Neural cell (in vitro differentiated cells): ENCODE data around the gene UBAC2. TPM values are rescaled to one million over a fixed set of nuclear protein-coding genes. Genes with fewer than 3 reads are reported as not detected.
A peak's percentile ranks its signal among the peaks of the same experiment; 100 is the strongest.

ENCODE experiments used
- H2AFZ ChIP-seq: fragments of 200-600, 300-800 bp; sonication (generic), shearing (Covaris generic); 2 replicates; pipeline ENCODE4 v1.6.0; 2014; ENCODE audit warnings: low read depth, mild to moderate bottlenecking, antibody characterized with exemption, low read length, moderate library complexity
- H3F3A ChIP-seq: fragments of 200-600 bp; shearing (Covaris generic); 2 replicates; pipeline ENCODE4 v1.6.1; 2016; ENCODE audit warnings: mild to moderate bottlenecking, moderate library complexity, mixed read lengths, antibody characterized with exemption, low read length; ENCODE audit not compliant: insufficient read depth, poor library complexity, severe bottlenecking
- H3K27ac ChIP-seq: fragments of 200-600, 300-800 bp; sonication (generic), shearing (Covaris generic); 2 replicates; pipeline ENCODE4 v1.5.1; 2014; ENCODE audit warnings: mild to moderate bottlenecking, low read length, moderate library complexity
- H3K27me3 ChIP-seq: fragments of 300-800, 200-600 bp; sonication (generic), shearing (Covaris generic); 2 replicates; pipeline ENCODE4 v1.6.0; 2014; ENCODE audit warnings: mild to moderate bottlenecking, low read depth, low read length, moderate library complexity; ENCODE audit not compliant: insufficient read depth
- H3K36me3 ChIP-seq: fragments of 300-800, 200-600 bp; sonication (generic), shearing (Covaris generic); 2 replicates; pipeline ENCODE4 v1.5.1; 2014; ENCODE audit warnings: mild to moderate bottlenecking, antibody characterized with exemption, low read length, moderate library complexity; ENCODE audit not compliant: insufficient read depth
- H3K4me2 ChIP-seq: fragments of 300-800, 200-600 bp; sonication (generic), shearing (Covaris generic); 2 replicates; pipeline ENCODE4 v1.6.0; 2014; ENCODE audit warnings: mild to moderate bottlenecking, low read length
- H3K4me3 ChIP-seq: fragments of 300-800, 200-600 bp; sonication (generic), shearing (Covaris generic); 2 replicates; pipeline ENCODE4 v1.5.1; 2014; ENCODE audit warnings: mild to moderate bottlenecking, low read length, moderate library complexity
- H3K79me2 ChIP-seq: fragments of 200-600 bp; shearing (Covaris generic); replicated peaks from 2 replicates; pipeline ENCODE4 v1.6.0; 2014; ENCODE audit warnings: mild to moderate bottlenecking, low read length, moderate library complexity; ENCODE audit not compliant: insufficient read depth
- H3K9ac ChIP-seq: fragments of 300-800, 200-600 bp; sonication (generic), shearing (Covaris generic); 2 replicates; pipeline ENCODE4 v1.6.1; 2016; ENCODE audit warnings: mild to moderate bottlenecking, low read length, mixed read lengths
- H3K9me2 ChIP-seq: fragments of 200-600 bp; shearing (Covaris generic); 2 replicates; pipeline ENCODE4 v1.6.1; 2016; ENCODE audit warnings: mild to moderate bottlenecking, low read length, mixed read lengths; ENCODE audit not compliant: insufficient read depth
- H3K9me3 ChIP-seq: fragments of 200-600, 300-800 bp; sonication (generic), shearing (Covaris generic); 2 replicates; pipeline ENCODE4 v1.6.1; 2016; ENCODE audit warnings: mild to moderate bottlenecking, mixed run types, low read length, moderate library complexity, mixed read lengths
- H4K20me1 ChIP-seq: fragments of 200-600 bp; shearing (Covaris generic); 2 replicates; pipeline ENCODE4 v1.6.1; 2016; ENCODE audit warnings: mild to moderate bottlenecking, mixed run types; ENCODE audit not compliant: insufficient read depth
- CTCF ChIP-seq: fragments of 450-650 bp; IDR thresholded peaks from 2 replicates; pipeline ENCODE4 v1.5.1; 2014; ENCODE audit warnings: antibody characterized with exemption, mild to moderate bottlenecking, moderate library complexity; ENCODE audit not compliant: poor library complexity, severe bottlenecking
- EP300 ChIP-seq: fragments of 450-650 bp; conservative IDR thresholded peaks from 2 replicates; pipeline ENCODE4 v1.6.1; 2014; ENCODE audit warnings: antibody characterized with exemption, mild to moderate bottlenecking, moderate library complexity; ENCODE audit not compliant: poor library complexity, severe bottlenecking
- EZH2 ChIP-seq: fragments of 200-600, 300-800 bp; shearing (Covaris generic), sonication (generic); IDR thresholded peaks from 2 replicates; pipeline ENCODE4 v1.6.1; 2014; ENCODE audit warnings: antibody characterized with exemption, low read length, borderline replicate concordance, mild to moderate bottlenecking; ENCODE audit not compliant: insufficient read depth, poor library complexity, severe bottlenecking
- MXI1 ChIP-seq: fragments of 450-650 bp; conservative IDR thresholded peaks from 2 replicates; pipeline ENCODE4 v1.6.1; 2014; ENCODE audit warnings: antibody characterized with exemption, mild to moderate bottlenecking; ENCODE audit not compliant: poor library complexity, severe bottlenecking
- POLR2AphosphoS5 ChIP-seq: IDR thresholded peaks from 2 replicates; pipeline ENCODE4 v1.6.1; 2012
- RAD21 ChIP-seq: fragments of 450-650 bp; conservative IDR thresholded peaks from 2 replicates; pipeline ENCODE4 v1.6.1; 2014; ENCODE audit warnings: antibody characterized with exemption, mild to moderate bottlenecking, moderate library complexity
- REST ChIP-seq: IDR thresholded peaks from 2 replicates; pipeline ENCODE4 v1.6.1; 2012; ENCODE audit warnings: borderline replicate concordance
- SMC3 ChIP-seq: fragments of 450-650 bp; conservative IDR thresholded peaks from 2 replicates; pipeline ENCODE4 v1.6.1; 2014; ENCODE audit warnings: antibody characterized with exemption, mild to moderate bottlenecking, moderate library complexity; ENCODE audit not compliant: poor library complexity
- TAF1 ChIP-seq: IDR thresholded peaks from 2 replicates; pipeline ENCODE4 v1.6.1; 2012; ENCODE audit warnings: low read depth
- polyA plus RNA-seq: library from polyadenylated mRNA; depleted of rRNA; stranded (reverse); fragments of >200 nt; gene quantifications from 2 replicates; pipeline ENCODE4 v1.2.3, GENCODE V29; 2014

Gene UBAC2
- polyA plus RNA-seq, 1 donor from 2014 or later, result 56.9 TPM

- Histone ChIP-seq H3K27ac (peak overlapping the region; percentile 78), H3K9me3 (no peaks in the 10 kb centered on the region), H3K4me2 (no peak overlapping the region), H4K20me1 (no peaks in the 10 kb centered on the region), H2AFZ (no peak overlapping the region), H3K27me3 (no peaks in the 10 kb centered on the region), H3F3A (no peaks in the 10 kb centered on the region), H3K9ac (peak overlapping the region; percentile 33), H3K79me2 (no peaks in the 10 kb centered on the region), H3K36me3 (no peaks in the 10 kb centered on the region), H3K9me2 (no peaks in the 10 kb centered on the region), H3K4me3 (peak overlapping the region; percentile 1)
- TF ChIP-seq MXI1 (no peak), TAF1 (no peak), REST (no peak), EZH2 (no peak), POLR2AphosphoS5 (no peak), SMC3 (no peak), CTCF (no peak)
These were observed 41.8 kb upstream of the UBAC2 start for GRCh38 chr13:99158846-99159245.

- H3F3A ChIP-seq, result no peaks in the 10 kb centered on the region
- no peaks in the 10 kb centered on the region for H4K20me1 ChIP-seq
- H3K9ac ChIP-seq, result peak overlapping the region; percentile 33
- no peaks in the 10 kb centered on the region for H3K79me2 ChIP-seq
- H3K27me3 ChIP-seq, result no peaks in the 10 kb centered on the region
- H2AFZ ChIP-seq, result no peak overlapping the region
- no peaks in the 10 kb centered on the region for H3K36me3 ChIP-seq
- no peak overlapping the region for H3K4me2 ChIP-seq
- TF ChIP-seq EZH2 (no peak), MXI1 (no peak), TAF1 (no peak), CTCF (no peak), POLR2AphosphoS5 (peak; percentile 71), RAD21 (peak; percentile 18), SMC3 (no peak), REST (peak; percentile 44), EP300 (peak; percentile 94)
- H3K9me2 ChIP-seq, result no peaks in the 10 kb centered on the region
- H3K9me3 ChIP-seq, result no peaks in the 10 kb centered on the region
- H3K4me3 ChIP-seq, result peak overlapping the region; percentile 1
- H3K27ac ChIP-seq, result peak overlapping the region; percentile 78
These were observed 41.2 kb upstream of the UBAC2 start for GRCh38 chr13:99159331-99160061.
